Keratinocyte (primary cell): ENCODE data around the gene C16orf90.

Source experiments
- EZH2 ChIP-seq: IDR thresholded peaks from one replicate; pipeline ENCODE4 v1.6.1; 2012; ENCODE audit warnings: inconsistent platforms, mild to moderate bottlenecking, low read length, moderate library complexity
- TF ChIP-seq, protein P1 (sequence below), 3 experiments: IDR thresholded peaks in 1 of 3; conservative IDR thresholded peaks in 1 of 3; optimal IDR thresholded peaks in 1 of 3; 2 replicates in 2 of 3; 3 replicates in 1 of 3; pipeline versions ENCODE3 to v1.5.1; 2011; ENCODE audit warnings: low read length in 3 of 3, mild to moderate bottlenecking in 3 of 3, moderate library complexity in 2 of 3, control low read depth in 1 of 3, inconsistent platforms in 1 of 3; ENCODE audit not compliant: insufficient read depth in 2 of 3; ENCODE audit errors: extremely low read depth in 1 of 3

DNA sequence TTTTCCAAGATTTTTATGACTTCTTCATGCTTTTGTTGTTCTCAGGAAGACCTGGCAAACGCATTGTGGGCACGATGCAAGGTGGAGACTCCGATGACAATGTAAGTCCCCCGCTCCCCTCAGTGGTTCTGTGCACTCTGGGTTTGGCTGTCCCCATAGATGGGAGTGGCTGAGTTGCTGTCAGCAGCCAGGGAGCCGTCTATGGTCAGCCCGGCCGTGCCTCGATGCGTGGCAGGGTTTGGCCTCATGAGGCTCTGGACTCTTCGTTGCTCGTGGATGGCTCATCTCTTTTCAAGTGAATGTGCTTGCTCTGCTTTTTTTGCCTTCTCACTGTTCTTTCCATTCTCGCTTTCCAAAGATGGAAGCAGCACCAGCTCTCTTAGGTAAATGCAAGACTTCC is 37.5 kb upstream of the C16orf90 start:
- no peak for TF ChIP-seq EZH2
- TF ChIP-seq, protein P1, sequence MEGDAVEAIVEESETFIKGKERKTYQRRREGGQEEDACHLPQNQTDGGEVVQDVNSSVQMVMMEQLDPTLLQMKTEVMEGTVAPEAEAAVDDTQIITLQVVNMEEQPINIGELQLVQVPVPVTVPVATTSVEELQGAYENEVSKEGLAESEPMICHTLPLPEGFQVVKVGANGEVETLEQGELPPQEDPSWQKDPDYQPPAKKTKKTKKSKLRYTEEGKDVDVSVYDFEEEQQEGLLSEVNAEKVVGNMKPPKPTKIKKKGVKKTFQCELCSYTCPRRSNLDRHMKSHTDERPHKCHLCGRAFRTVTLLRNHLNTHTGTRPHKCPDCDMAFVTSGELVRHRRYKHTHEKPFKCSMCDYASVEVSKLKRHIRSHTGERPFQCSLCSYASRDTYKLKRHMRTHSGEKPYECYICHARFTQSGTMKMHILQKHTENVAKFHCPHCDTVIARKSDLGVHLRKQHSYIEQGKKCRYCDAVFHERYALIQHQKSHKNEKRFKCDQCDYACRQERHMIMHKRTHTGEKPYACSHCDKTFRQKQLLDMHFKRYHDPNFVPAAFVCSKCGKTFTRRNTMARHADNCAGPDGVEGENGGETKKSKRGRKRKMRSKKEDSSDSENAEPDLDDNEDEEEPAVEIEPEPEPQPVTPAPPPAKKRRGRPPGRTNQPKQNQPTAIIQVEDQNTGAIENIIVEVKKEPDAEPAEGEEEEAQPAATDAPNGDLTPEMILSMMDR (optimal IDR thresholded peaks at IDR 0.05 in 1 of 3, IDR thresholded peaks at IDR 0.05 in 1 of 3, conservative IDR thresholded peaks at IDR 0.05 in 1 of 3; ENCODE audit: extremely low read depth in 1 of 3, insufficient read depth in 2 of 3, low read length in 3 of 3), result no peak
